GM21423 (cell line): Measurements from ENCODE around the gene OR2D2.
"Not testable (repeated sequence)": the region's sequence is repeated elsewhere in the genome, so short reads cannot be mapped to it uniquely, and the experiment has no call there.

Experiments
- ATAC-seq: cut with Tn5 transposase; IDR thresholded peaks from one replicate; pipeline ENCODE4 v1.9.1; 2021; ENCODE audit warnings: mild to moderate bottlenecking, moderate library complexity; ENCODE audit not compliant: unreplicated experiment

The OR2D2 gene, protein sequence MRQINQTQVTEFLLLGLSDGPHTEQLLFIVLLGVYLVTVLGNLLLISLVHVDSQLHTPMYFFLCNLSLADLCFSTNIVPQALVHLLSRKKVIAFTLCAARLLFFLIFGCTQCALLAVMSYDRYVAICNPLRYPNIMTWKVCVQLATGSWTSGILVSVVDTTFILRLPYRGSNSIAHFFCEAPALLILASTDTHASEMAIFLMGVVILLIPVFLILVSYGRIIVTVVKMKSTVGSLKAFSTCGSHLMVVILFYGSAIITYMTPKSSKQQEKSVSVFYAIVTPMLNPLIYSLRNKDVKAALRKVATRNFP

GRCh38 chr11:6892400-6892799, at the start of gene OR2D2:
TSS of gene OR2D2 (minus strand) at chr11:6892500. CDS start at chr11:6892500, 0 bp downstream.
- no peak for ATAC-seq

GRCh38 chr11:6941970-6942369, 49.7 kb upstream of the OR2D2 start:
- no peak for ATAC-seq

GRCh38 chr11:6932145-6932544, 39.8 kb upstream of the OR2D2 start:
- ATAC-seq, result no peak

DNA sequence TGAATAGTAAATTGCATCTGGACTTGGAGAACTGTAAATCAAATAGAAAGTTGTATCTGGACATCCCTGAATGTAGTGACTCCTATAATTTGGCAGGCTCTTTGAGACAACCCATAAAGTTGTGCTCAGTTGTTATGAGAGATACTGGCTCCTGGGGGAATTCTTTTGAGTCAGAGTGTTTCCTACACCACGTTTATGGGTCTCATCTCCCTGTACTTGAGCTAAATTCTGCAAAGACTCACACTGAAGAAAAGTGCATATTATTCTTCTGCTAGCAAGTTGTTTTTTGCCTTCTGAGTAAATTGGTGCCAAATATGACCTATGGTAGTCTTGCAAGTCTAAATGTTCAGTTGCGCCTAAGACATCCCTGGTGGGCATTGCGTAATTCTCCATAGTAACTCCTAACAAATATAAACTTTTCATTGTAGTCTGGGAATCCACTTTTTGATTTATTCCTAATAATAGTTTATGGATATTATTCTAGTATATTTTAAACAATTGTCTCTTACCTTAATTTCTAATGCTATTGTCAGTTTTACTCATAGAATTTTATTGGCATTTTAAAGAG, 38.9 kb upstream of the OR2D2 start:
- ATAC-seq, result no peak

- ATAC-seq, result no peak
These were observed 36.6 kb upstream of the OR2D2 start for GRCh38 chr11:6928916-6929315.

DNA sequence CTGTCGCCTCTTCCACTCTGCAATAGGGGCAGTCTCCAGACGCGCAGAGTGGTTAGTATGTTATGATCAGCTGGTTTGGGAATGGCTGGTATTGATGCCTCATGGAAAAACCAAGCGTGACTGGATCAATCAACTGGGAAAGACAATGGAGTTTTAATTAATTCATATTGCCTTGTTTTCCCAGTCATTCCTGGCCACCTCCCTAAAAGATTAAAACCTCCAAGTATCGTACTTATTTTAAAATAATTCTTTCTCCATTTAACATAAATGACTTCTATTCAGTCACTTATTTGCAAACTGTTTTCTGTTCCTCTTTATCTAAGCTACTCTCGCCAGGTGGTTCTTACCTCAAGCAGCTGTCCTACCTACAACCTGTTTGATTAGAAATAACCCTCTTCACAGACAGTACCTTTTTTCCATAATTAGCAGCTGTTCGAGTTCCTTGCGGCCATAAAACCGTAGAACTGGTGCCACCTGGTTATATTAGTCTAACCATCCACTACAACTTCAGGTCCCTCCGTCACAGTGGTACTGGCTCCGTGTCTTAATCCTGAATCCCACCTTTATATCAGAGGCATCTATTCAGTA, 34.8 kb upstream of the OR2D2 start:
- peak; percentile 77 for ATAC-seq

DNA sequence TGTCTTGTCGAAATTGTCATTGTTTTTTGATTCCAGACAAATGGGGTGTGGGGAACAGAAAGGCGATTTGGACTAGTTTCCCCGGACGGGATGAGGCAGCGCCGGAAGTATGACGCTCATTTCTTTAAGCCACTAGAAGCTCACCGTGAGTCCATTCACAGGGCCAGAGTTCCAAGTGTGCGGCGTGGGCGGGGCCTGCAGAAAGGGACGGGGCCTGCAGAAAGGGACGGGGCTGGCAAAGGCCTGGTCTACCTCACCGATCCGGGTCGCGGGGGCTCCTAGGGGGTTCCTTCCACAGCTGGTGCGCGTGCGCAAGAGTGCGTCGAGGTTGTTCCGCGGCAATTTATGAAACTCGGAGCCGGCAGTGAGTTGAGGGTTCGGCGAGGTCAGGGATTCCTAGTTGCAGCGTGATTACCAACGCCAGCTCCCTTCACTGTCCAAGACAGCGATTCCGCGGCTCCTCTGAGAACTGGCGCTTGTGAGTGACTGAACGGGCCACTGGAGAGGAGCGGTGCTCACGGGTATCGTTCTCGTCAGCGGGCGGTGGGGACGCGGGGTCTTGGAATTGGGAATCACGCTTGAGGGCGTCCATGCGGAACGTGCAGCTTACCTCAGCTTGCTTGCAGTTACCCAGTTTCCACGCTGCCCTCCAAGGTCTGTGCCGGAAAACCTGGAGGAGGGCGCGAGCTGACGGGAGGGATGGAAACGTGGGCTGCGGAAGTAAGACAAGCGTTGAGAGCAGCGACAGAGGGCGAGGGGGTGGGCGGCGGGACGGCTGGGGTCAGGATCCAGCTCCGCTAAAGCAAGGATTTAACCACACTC, 34.1 kb upstream of the OR2D2 start, which contains the start of gene ZNF215:
ZNF215 (plus strand) TSS at position 219 of the 822 bp plus-strand sequence. CDS start 5,847 bp downstream, outside the sequence.
- ATAC-seq, result peak; percentile 55

- peak; percentile 1 for ATAC-seq
These were observed 33.4 kb upstream of the OR2D2 start for GRCh38 chr11:6925636-6926207.

DNA sequence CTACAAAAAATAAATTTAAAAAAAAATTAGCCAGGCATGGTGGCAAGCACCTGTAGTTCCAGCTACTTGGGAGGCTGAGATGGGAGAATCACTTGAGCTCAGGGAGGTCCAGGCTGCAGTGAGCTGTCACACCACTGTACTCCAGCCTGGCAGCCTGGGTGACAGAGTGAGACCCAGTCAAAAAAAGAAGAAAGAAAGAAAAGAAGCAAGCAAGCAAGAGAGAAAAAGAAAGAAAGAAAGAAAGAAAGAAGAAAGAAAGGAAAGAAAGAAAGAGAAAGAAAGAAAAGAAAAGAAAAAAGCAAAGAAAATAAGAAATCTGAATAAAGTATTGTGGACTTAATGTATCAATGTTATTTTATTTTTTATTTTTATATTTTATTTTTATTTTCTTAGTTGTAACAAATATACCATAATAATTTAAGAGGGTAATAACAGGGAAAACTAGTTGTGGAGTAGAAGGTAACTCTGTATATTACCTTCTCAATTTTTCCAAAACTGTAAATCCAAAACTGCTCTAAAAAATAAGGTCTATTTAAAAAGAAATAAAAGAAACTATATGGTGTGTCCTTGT, 32.8 kb upstream of the OR2D2 start:
- no peak for ATAC-seq

DNA sequence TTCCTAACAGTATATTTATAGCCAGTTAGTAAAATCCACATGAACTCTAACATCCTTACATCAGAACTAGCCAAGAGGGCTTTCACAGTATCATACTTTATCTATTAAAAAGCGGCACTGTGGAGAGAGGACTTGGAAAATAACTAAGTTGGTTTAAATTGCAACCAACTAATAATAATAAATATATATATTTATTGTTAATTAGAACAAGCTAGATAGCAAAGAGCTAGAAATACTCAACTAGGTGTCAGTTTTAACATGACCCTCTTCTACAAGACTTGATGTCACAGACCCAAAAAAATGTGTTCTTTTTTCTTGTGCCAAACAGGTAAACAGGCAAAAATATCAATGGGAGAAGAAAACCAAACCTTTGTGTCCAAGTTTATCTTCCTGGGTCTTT, 28.4 kb upstream of the OR2D2 start, which contains the start of gene OR2D3:
OR2D3 (plus strand) TSS at position 301 of the 400 bp plus-strand sequence; CDS start at position 301, 0 bp downstream.
- ATAC-seq, result no peak

- ATAC-seq, result no peak
These were observed 27.4 kb upstream of the OR2D2 start for GRCh38 chr11:6919698-6920097.

DNA sequence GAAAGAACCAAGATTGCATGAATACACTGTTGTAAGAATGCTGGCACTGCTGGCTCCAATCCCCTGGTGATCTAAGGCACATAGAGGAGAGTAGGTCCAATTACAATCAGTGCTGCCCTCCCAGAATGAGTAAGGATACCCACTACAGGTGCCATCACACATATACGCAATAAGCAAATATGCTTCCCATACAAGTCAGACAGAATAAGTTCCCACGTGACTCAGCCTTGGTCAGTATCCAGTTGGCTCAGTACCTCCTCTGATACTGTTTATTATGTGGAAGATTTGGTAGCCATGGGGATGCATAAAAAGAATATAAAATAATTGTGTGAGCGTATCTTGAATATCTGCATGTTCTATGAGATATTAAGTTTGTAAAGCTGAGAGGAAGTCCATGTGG, 19.6 kb upstream of the OR2D2 start:
- ATAC-seq, result no peak

DNA sequence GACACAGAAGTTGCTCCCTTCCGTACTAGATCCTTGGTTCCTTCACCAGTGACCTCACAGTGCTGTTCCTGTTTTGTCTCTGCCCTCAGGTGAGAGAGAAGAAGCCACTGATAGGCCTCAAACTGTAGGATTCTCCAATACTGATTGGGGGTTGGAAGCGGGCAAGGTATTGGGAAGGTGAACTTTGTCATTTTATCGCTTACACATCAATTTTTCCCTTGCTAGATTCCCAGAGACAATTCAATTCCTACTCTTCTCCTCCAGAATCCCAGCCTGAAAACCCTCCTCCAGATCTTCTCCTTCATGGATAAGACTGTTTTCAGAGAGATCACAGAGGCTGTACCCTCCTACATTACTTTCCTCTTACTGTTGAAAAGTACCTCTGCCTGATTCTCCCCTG, 19.1 kb upstream of the OR2D2 start:
- ATAC-seq, result no peak

GRCh38 chr11:6904804-6905203, 12.5 kb upstream of the OR2D2 start:
- not testable (repeated sequence) for ATAC-seq

GRCh38 chr11:6900327-6900999, 8.2 kb upstream of the OR2D2 start:
- no peak for ATAC-seq

DNA sequence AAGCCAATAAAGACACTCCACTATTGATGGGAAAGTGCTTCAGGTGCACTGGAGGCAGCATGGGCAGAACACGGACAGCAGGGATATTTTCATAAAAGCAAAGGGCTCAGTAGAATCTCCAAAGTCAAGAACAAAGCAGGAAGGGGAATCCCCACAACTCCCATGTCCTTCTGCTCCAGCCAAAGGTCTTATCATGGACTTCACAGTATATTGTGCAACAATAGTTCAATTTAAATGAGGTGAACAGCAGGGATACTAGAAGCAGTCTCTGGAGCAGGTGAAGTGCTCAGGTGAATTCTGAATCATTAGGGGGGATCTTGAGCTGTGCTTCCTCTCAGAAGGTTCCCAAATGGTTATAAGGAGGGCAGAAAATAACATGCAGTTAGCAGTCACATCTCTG, 6.6 kb upstream of the OR2D2 start:
- ATAC-seq, result no peak

GRCh38 chr11:6895010-6895409, 2.7 kb upstream of the OR2D2 start:
- ATAC-seq, result peak; percentile 80

DNA sequence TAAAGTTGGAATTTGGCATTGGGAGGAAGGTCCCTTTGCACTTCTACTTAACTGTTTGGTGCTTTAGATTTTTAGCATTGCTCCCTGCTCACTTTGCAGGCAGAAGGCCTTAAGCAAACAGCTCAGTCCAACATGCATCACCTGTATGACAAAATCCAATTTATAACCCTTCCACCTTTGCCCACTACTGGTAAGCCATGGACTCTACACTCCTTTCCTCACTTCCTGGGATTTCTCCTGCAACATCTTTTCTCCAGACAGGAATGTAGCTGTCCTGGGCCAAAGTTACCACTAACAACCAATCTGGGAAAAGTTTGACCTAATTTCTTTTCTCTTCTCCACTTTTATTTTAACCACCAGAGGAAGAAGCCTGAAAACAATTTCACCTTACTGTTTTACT, 1.8 kb upstream of the OR2D2 start:
- no peak for ATAC-seq

DNA sequence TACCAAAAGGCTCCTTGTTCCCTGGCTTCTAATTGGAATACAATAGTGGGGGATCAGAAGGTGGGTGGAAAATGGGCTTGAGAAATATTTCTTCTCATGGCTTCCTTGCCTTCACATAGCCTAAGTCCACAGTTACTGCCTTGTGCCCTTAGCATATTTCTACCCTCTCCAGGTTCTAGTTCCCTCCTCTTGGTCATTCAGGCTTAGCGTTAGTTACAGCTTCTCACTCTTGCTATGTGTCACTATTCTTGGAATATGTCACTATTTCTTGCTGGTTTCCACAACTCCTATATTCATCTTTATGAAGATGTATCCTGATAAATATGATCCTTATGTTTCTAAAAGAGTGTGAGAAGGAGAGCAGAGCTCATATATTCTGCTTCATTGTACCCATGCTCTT, 2.5 kb downstream of the OR2D2 start:
- ATAC-seq, result no peak

GRCh38 chr11:6888830-6889229, 3.5 kb downstream of the OR2D2 start:
- ATAC-seq, result no peak
